NOMO-1 treated with DMSO at 0.1 percent for 48 hours (cell line): Measurements from ENCODE around the gene ZNF280A.
"Not testable (repeated sequence)": the region's sequence is repeated elsewhere in the genome, so short reads cannot be mapped to it uniquely, and the experiment has no call there.

Source experiments
- DNase-seq: peaks from one replicate; lab custom pipeline; 2025; ENCODE audit not compliant: unreplicated experiment; lab: John Stamatoyannopoulos, UW

Gene ZNF280A

GRCh38 chr22:22471104-22471503, 49.0 kb downstream of the ZNF280A start:
- not testable (repeated sequence) for DNase-seq

DNA sequence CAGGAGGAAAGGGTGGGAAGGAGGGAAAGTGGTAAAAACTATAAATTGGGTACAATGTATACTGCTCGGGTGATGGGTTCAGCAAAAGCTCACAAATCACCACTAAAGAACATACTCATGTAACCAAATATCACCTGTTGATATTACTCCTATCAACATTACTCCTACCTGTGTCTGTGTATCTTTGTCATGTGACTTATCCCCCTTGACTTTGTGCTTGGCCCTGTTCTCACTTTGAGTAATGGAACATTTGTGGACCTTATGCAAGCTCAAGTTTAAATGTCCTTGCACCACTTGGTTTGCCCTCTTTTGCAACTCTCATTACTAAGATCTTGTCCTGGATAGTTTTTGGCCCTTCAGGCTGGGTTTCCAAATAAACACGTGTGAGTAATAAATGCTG, 50.5 kb downstream of the ZNF280A start:
- no peak for DNase-seq

DNA sequence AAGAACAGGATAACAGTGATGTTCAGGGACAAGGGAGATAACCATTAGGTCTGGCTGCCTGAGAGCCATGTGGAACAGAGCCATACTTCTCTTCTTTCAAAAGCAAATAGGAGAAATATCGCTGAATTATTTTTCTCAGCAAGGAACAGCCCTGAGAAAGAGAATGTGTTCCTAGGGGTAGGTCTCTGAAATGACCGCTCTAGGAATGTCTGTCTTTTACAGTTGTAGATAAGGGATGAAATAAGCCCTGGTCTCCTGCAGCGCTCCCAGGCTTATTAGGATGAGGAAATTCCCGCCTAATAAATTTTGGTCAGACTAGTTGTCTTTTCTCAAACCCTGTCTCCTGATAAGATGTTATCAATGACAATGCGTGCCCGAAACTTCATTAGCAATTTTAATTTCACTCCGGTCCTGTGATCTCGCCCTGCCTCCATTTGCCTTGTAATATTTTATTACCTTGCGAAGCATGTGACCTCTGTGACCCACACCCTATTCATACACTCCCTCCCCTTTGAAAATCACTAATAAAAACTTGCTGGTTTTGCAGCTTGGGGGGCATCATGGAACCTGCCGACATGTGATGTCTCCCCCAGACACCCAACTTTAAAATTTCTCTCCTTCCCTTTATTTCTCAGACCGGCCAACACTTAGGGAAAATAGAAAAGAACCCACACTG, 51.1 kb downstream of the ZNF280A start:
- not testable (repeated sequence) for DNase-seq

DNA sequence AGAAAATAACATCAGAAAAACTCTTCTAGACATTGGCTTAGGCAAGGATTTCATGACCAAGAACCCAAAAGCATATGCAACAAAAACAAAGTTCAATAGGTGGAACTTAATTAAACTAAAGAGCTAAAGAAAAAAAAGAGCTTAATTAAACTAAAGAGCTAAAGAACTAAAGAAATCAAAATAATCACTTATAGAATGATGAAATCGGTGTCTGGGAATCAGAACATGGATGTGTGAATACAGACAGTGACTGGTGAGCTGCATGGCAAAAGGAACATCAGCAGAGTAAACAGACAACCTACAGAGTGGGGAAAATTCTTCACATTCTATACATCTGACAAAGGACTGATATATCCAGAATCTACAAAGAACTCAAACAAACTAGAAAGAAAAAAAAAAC, 53.0 kb downstream of the ZNF280A start:
- DNase-seq = no peak

DNA sequence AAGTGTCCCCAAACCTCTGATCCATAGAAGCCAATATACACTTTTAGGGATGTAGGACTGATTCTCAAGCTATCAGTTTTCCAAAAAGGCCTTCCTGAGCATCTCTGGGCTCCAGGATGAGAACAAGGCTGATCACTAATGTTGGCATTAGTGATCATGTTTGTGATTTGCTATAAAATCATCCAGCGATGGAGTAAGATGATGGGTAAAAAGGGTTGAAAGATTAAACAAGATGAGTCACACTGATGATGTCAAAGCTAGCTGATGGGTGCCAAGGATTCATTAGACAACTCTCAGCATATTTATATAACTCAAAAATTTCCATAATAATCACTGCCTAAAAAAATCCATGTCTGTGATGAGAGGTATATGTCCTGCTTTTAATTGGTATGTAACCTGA, 54.3 kb downstream of the ZNF280A start:
- DNase-seq = no peak

- no peak for DNase-seq
Observed at GRCh38 chr22:22465094-22465602, 54.9 kb downstream of the ZNF280A start.

DNA sequence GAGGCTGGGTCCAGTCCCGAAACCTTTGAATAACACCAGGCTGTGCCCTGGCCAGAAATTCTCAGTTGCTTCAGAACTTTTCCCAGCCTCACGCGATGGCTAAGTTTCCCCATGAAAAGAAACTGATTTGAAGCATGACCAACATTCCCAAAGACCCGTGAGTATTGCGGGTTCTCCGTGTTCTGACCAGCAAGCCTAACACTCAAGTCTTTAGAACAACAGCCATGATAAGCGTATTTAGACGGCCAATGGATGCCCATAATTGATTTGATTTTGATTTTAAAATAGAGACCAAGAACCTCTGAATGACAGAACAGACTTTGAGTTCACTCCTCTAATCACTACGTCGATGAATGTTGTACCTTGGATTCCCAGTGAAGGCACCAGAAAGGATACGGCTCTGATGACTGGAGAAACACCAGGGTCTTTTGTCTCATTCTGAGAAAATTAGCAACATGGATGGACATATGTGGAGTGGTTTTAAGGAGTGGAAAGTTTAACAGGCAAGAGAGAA, 55.5 kb downstream of the ZNF280A start:
- no peak for DNase-seq

GRCh38 chr22:22463855-22464540, 56.1 kb downstream of the ZNF280A start:
- peak; percentile 47 for DNase-seq
